ENCODE results near the gene EPB41L2. TPM values are rescaled to one million over a fixed set of nuclear protein-coding genes. Genes with fewer than 3 reads are reported as not detected.
"Not testable (repeated sequence)": the region's sequence is repeated elsewhere in the genome, so short reads cannot be mapped to it uniquely, and the experiment has no call there.

Gene EPB41L2
- total RNA-seq, 2 donors from 2014 or later: 160 to 189 TPM

- Histone ChIP-seq H3K4me3 (ENCODE audit: low read length) (no peak overlapping the region), H3K9me3 (ENCODE audit: control insufficient read depth, low read length) (no peaks in the 10 kb centered on the region), H3K36me3 (ENCODE audit: control insufficient read depth, insufficient read depth, low read length) (no peaks in the 10 kb centered on the region), H3K9ac (ENCODE audit: extremely low read depth, low read length, poor library complexity, severe bottlenecking) (no peak overlapping the region), H3K27me3 (ENCODE audit: control insufficient read depth, insufficient read depth, low read length, poor library complexity, severe bottlenecking) (no peaks in the 10 kb centered on the region), H3K4me1 (ENCODE audit: control insufficient read depth, insufficient read depth, low read length) (no peaks in the 10 kb centered on the region), H3K27ac (ENCODE audit: low read depth, low read length) (no peak overlapping the region)
- no peaks in the 10 kb centered on the region for H3K4me1 Mint-ChIP-seq
- TF ChIP-seq CTCF (conservative IDR thresholded peaks at IDR 0.05): no peak
- no peaks in the 10 kb centered on the region for H3K27me3 Mint-ChIP-seq (ENCODE audit: insufficient read depth)
- H3K4me3 Mint-ChIP-seq: no peak overlapping the region
- no peak for DNase-seq
- no peaks in the 10 kb centered on the region for H3K9me3 Mint-ChIP-seq
- no peak overlapping the region for H3K27ac Mint-ChIP-seq
- no peaks in the 10 kb centered on the region for H3K36me3 Mint-ChIP-seq (ENCODE audit: low read depth)
- WGBS, 2 experiments (ENCODE audit: insufficient coverage in 1 of 2, insufficient read length in 1 of 2): 91 to 92% methylated on average over 4 to 5 of the region's 5 CpGs
Measured at GRCh38 chr6:130811932-130812331, 251.1 kb downstream of the EPB41L2 start.

- no peaks in the 10 kb centered on the region for H3K36me3 Mint-ChIP-seq (ENCODE audit: low read depth)
- no peak overlapping the region for H3K9ac ChIP-seq (ENCODE audit: extremely low read depth, low read length, poor library complexity, severe bottlenecking)
- 89 to 91% methylated on average over 9 of the region's 9 CpGs for WGBS, 2 experiments (ENCODE audit: insufficient coverage in 1 of 2, insufficient read length in 1 of 2)
- H3K27ac ChIP-seq (ENCODE audit: low read depth, low read length): no peak overlapping the region
- no peak overlapping the region for H3K4me3 Mint-ChIP-seq
- no peak for TF ChIP-seq CTCF (conservative IDR thresholded peaks at IDR 0.05)
- no peaks in the 10 kb centered on the region for H3K9me3 Mint-ChIP-seq
- H3K27me3 Mint-ChIP-seq (ENCODE audit: insufficient read depth): no peaks in the 10 kb centered on the region
- H3K9me3 ChIP-seq (ENCODE audit: control insufficient read depth, low read length): no peaks in the 10 kb centered on the region
- H3K36me3 ChIP-seq (ENCODE audit: control insufficient read depth, insufficient read depth, low read length): no peaks in the 10 kb centered on the region
- no peaks in the 10 kb centered on the region for H3K4me1 Mint-ChIP-seq
- no peak for DNase-seq
- no peaks in the 10 kb centered on the region for H3K27me3 ChIP-seq (ENCODE audit: control insufficient read depth, insufficient read depth, low read length, poor library complexity, severe bottlenecking)
- H3K27ac Mint-ChIP-seq: no peak overlapping the region
- no peaks in the 10 kb centered on the region for H3K4me1 ChIP-seq (ENCODE audit: control insufficient read depth, insufficient read depth, low read length)
- H3K4me3 ChIP-seq (ENCODE audit: low read length): no peak overlapping the region
Measured at GRCh38 chr6:130810307-130811030, 252.6 kb downstream of the EPB41L2 start.

- H3K27ac ChIP-seq (ENCODE audit: low read depth, low read length); H3K4me1 Mint-ChIP-seq; H3K36me3 Mint-ChIP-seq (ENCODE audit: low read depth); H3K4me3 Mint-ChIP-seq; H3K4me1 ChIP-seq (ENCODE audit: control insufficient read depth, insufficient read depth, low read length); H3K9ac ChIP-seq (ENCODE audit: extremely low read depth, low read length, poor library complexity, severe bottlenecking); H3K27me3 Mint-ChIP-seq (ENCODE audit: insufficient read depth); H3K27ac Mint-ChIP-seq; H3K27me3 ChIP-seq (ENCODE audit: control insufficient read depth, insufficient read depth, low read length, poor library complexity, severe bottlenecking); H3K4me3 ChIP-seq (ENCODE audit: low read length); DNase-seq; H3K9me3 ChIP-seq (ENCODE audit: control insufficient read depth, low read length); H3K36me3 ChIP-seq (ENCODE audit: control insufficient read depth, insufficient read depth, low read length): not testable (repeated sequence)
- WGBS, 2 experiments (ENCODE audit: insufficient coverage in 1 of 2, insufficient read length in 1 of 2): 97 to 100% methylated on average over 2 to 37 of the region's 37 CpGs
- H3K9me3 Mint-ChIP-seq: peaks cover 39% of the 10 kb centered on the region
Measured at GRCh38 chr6:130801368-130801767, 261.7 kb downstream of the EPB41L2 start.

Measured in endodermal cell (in vitro differentiated cells).